NCI-H748 (cell line): ENCODE results near the gene LINC01488.

Experiments used
- DNase-seq: peaks from one replicate; lab custom pipeline; 2025; ENCODE audit not compliant: unreplicated experiment; lab: John Stamatoyannopoulos, UW

The LINC01488 gene

GRCh38 chr11:69444381-69445130 is 36.9 kb upstream of the LINC01488 start:
- no peak for DNase-seq

GRCh38 chr11:69445131-69445470 is 36.4 kb upstream of the LINC01488 start:
- DNase-seq = no peak

- DNase-seq = no peak
Measured at GRCh38 chr11:69446108-69446507, 35.4 kb upstream of the LINC01488 start.

GRCh38 chr11:69447786-69448185 is 33.7 kb upstream of the LINC01488 start:
- no peak for DNase-seq

- no peak for DNase-seq
Measured at GRCh38 chr11:69448471-69449284, 32.8 kb upstream of the LINC01488 start.

GRCh38 chr11:69449320-69450063 is 32.0 kb upstream of the LINC01488 start:
- no peak for DNase-seq

GRCh38 chr11:69450064-69450856 is 31.2 kb upstream of the LINC01488 start:
- no peak for DNase-seq

- no peak for DNase-seq
Measured at GRCh38 chr11:69450857-69451220, 30.6 kb upstream of the LINC01488 start.

- DNase-seq = no peak
Measured at GRCh38 chr11:69451289-69451688, 30.2 kb upstream of the LINC01488 start.

- no peak for DNase-seq
Measured at GRCh38 chr11:69452206-69452987, 29.1 kb upstream of the LINC01488 start.

GRCh38 chr11:69453151-69453550 is 28.3 kb upstream of the LINC01488 start:
- DNase-seq = no peak

- DNase-seq = no peak
Measured at GRCh38 chr11:69454018-69454417, 27.4 kb upstream of the LINC01488 start.

GRCh38 chr11:69455969-69456368 is 25.5 kb upstream of the LINC01488 start:
- no peak for DNase-seq

GRCh38 chr11:69456712-69457111 is 24.8 kb upstream of the LINC01488 start:
- DNase-seq = no peak

- DNase-seq = no peak
Measured at GRCh38 chr11:69459848-69460539, 21.5 kb upstream of the LINC01488 start.

- no peak for DNase-seq
Measured at GRCh38 chr11:69460540-69461257, 20.8 kb upstream of the LINC01488 start.

GRCh38 chr11:69461272-69461962 is 20.0 kb upstream of the LINC01488 start:
- DNase-seq = no peak
